KMS-11 (cell line): ENCODE data around the gene RAB1A.

Experiments used
- H2AFZ ChIP-seq: fragments of 200-600 bp; sonication (generic); 2 replicates; pipeline ENCODE4 v1.6.1; 2016; ENCODE audit warnings: antibody characterized with exemption, mixed run types, low read depth
- H3K27ac ChIP-seq: fragments of 200-600 bp; sonication (generic); 2 replicates; pipeline ENCODE4 v1.6.1; 2016; ENCODE audit warnings: mild to moderate bottlenecking, mixed run types
- H3K27me3 ChIP-seq: fragments of 200-600 bp; sonication (generic); 2 replicates; pipeline ENCODE4 v1.6.1; 2017; ENCODE audit warnings: mild to moderate bottlenecking, low read depth, mixed run types, moderate library complexity; ENCODE audit not compliant: insufficient read depth
- H3K36me3 ChIP-seq: fragments of 200-600 bp; sonication (generic); 2 replicates; pipeline ENCODE4 v1.6.1; 2017; ENCODE audit warnings: mild to moderate bottlenecking, mixed run types; ENCODE audit not compliant: insufficient read depth
- H3K4me1 ChIP-seq: fragments of 200-600 bp; sonication (generic); 2 replicates; pipeline ENCODE4 v1.6.1; 2016; ENCODE audit warnings: mild to moderate bottlenecking, low read depth, mixed run types; ENCODE audit not compliant: poor library complexity, severe bottlenecking
- H3K4me2 ChIP-seq: fragments of 200-600 bp; sonication (generic); 2 replicates; pipeline ENCODE4 v1.7.0; 2016; ENCODE audit warnings: mild to moderate bottlenecking, mixed run types
- H3K4me3 ChIP-seq: fragments of 200-600 bp; sonication (generic); IDR thresholded peaks from 2 replicates; pipeline ENCODE4 v1.6.1; 2017; ENCODE audit warnings: low read depth, low read length, mixed read lengths; ENCODE audit not compliant: insufficient read depth
- H3K79me2 ChIP-seq: fragments of 200-600 bp; sonication (generic); 2 replicates; pipeline ENCODE4 v1.6.1; 2016; ENCODE audit warnings: low read depth, mixed run types; ENCODE audit not compliant: insufficient read depth
- H3K9ac ChIP-seq: fragments of 200-600 bp; sonication (generic); 2 replicates; pipeline ENCODE4 v1.6.1; 2016; ENCODE audit warnings: mild to moderate bottlenecking, mixed run types
- H4K20me1 ChIP-seq: fragments of 200-600 bp; sonication (generic); 2 replicates; pipeline ENCODE4 v1.6.1; 2016; ENCODE audit warnings: mild to moderate bottlenecking, mixed run types; ENCODE audit not compliant: insufficient read depth
- TF ChIP-seq, protein P1 (sequence below): fragments of 200-600 bp; sonication (generic); conservative IDR thresholded peaks from 2 replicates; pipeline ENCODE4 v1.6.1; 2017; ENCODE audit warnings: low read depth, mild to moderate bottlenecking, antibody characterized with exemption, low read length, moderate library complexity, mixed read lengths

The RAB1A gene

GRCh38 chr2:65077898-65078297, 52.0 kb downstream of the RAB1A start:
- H3K79me2 ChIP-seq = no peaks in the 10 kb centered on the region
- no peak overlapping the region for H3K4me3 ChIP-seq
- no peak overlapping the region for H3K9ac ChIP-seq
- H3K4me2 ChIP-seq = no peak overlapping the region
- no peaks in the 10 kb centered on the region for H4K20me1 ChIP-seq
- TF ChIP-seq, protein P1, sequence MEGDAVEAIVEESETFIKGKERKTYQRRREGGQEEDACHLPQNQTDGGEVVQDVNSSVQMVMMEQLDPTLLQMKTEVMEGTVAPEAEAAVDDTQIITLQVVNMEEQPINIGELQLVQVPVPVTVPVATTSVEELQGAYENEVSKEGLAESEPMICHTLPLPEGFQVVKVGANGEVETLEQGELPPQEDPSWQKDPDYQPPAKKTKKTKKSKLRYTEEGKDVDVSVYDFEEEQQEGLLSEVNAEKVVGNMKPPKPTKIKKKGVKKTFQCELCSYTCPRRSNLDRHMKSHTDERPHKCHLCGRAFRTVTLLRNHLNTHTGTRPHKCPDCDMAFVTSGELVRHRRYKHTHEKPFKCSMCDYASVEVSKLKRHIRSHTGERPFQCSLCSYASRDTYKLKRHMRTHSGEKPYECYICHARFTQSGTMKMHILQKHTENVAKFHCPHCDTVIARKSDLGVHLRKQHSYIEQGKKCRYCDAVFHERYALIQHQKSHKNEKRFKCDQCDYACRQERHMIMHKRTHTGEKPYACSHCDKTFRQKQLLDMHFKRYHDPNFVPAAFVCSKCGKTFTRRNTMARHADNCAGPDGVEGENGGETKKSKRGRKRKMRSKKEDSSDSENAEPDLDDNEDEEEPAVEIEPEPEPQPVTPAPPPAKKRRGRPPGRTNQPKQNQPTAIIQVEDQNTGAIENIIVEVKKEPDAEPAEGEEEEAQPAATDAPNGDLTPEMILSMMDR = no peak
- no peak overlapping the region for H2AFZ ChIP-seq
- no peak overlapping the region for H3K27ac ChIP-seq
- H3K36me3 ChIP-seq = no peaks in the 10 kb centered on the region
- H3K27me3 ChIP-seq = no peaks in the 10 kb centered on the region
- H3K4me1 ChIP-seq = no peaks in the 10 kb centered on the region

GRCh38 chr2:65076345-65076710, 53.6 kb downstream of the RAB1A start:
- TF ChIP-seq, protein P1 = no peak
- Histone ChIP-seq H3K27ac (no peak overlapping the region), H4K20me1 (no peaks in the 10 kb centered on the region), H3K36me3 (no peaks in the 10 kb centered on the region), H3K27me3 (no peaks in the 10 kb centered on the region), H3K4me3 (no peak overlapping the region), H3K9ac (no peak overlapping the region), H2AFZ (no peak overlapping the region), H3K79me2 (no peaks in the 10 kb centered on the region), H3K4me1 (no peaks in the 10 kb centered on the region), H3K4me2 (no peak overlapping the region)

DNA sequence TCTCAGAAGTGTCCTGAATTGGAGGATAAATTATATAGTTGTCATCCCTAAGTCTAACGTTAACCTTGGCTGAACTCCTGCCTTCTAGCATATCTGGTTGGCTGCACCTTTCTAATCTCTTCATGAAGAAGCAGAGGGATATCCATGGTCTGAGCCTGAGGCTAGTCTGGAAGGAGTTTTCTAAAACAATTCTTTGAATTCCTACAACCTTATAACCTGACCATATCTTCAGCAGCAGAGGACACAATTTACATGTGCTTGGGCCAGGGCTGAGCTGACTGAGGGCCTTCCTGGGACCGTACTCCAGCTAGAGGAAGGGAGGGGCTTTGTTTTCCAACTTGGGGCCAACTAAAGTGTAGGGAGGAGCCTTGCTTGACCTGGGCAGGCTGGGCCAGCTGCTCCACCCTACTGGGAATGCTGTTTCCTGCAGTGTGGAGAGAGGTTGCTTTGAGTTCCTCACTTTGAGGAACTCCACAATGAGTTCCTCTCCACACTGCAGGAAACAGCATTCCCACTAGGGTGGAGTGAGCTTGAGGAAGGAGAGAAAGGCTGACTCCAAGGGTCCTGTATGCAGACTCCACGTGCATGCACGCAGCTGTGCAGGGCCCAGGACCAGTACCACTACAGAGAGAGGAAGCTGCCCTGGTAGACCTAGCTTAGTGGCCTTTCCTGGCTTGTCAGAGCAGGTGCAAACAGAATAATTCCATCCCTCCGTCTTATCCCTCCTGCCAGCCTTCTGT, 54.1 kb downstream of the RAB1A start:
- no peak overlapping the region for H3K27ac ChIP-seq
- H3K4me1 ChIP-seq = no peaks in the 10 kb centered on the region
- no peak overlapping the region for H3K4me2 ChIP-seq
- no peaks in the 10 kb centered on the region for H3K79me2 ChIP-seq
- TF ChIP-seq, protein P1 = no peak
- H3K4me3 ChIP-seq = no peak overlapping the region
- H3K9ac ChIP-seq = no peak overlapping the region
- no peaks in the 10 kb centered on the region for H3K36me3 ChIP-seq
- no peak overlapping the region for H2AFZ ChIP-seq
- no peaks in the 10 kb centered on the region for H4K20me1 ChIP-seq
- H3K27me3 ChIP-seq = no peaks in the 10 kb centered on the region

GRCh38 chr2:65075176-65075575, 54.7 kb downstream of the RAB1A start:
- Histone ChIP-seq H4K20me1 (no peaks in the 10 kb centered on the region), H3K36me3 (no peaks in the 10 kb centered on the region), H3K27ac (no peak overlapping the region)

More at GRCh38 chr2:65075176-65075575, 54.7 kb downstream of the RAB1A start:
- Histone ChIP-seq H3K27me3 (no peaks in the 10 kb centered on the region), H3K79me2 (no peaks in the 10 kb centered on the region), H3K4me2 (no peak overlapping the region), H3K9ac (no peak overlapping the region), H3K4me3 (no peak overlapping the region), H3K4me1 (no peaks in the 10 kb centered on the region), H2AFZ (no peak overlapping the region)
- TF ChIP-seq, protein P1 = no peak
